VCaP (cell line): ENCODE results near the gene ATRN.

ENCODE experiments used
- H3K27ac ChIP-seq: fragments of 450-650 bp; 2 replicates; pipeline ENCODE4 v1.5.1; 2017
- TF ChIP-seq, protein P1 (sequence below): fragments of 450-650 bp; conservative IDR thresholded peaks from 2 replicates; pipeline ENCODE4 v1.5.1; 2017; ENCODE audit warnings: mild to moderate bottlenecking, moderate library complexity

ATRN gene

DNA sequence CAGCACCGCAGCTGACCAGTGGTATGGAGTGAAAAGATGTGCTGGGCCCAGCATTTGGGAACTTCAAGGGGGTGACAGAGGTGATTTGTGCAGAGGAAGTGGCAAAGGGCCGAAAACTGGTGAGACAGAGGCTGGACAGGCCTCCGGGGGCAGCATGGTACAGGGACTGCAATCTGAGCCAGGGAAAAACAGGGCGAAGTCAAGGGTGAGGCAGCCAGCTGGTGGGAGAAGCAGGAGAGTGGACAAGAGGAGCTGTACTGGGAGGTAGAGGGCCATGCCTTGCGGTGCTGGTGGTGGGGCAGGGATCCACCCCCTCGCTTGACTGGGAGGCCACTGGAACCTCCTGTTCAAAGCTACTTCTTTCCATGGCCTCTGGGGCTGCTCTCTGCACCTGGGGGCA is 199.7 kb downstream of the ATRN start:
- H3K27ac ChIP-seq: no peak overlapping the region
- TF ChIP-seq, protein P1, sequence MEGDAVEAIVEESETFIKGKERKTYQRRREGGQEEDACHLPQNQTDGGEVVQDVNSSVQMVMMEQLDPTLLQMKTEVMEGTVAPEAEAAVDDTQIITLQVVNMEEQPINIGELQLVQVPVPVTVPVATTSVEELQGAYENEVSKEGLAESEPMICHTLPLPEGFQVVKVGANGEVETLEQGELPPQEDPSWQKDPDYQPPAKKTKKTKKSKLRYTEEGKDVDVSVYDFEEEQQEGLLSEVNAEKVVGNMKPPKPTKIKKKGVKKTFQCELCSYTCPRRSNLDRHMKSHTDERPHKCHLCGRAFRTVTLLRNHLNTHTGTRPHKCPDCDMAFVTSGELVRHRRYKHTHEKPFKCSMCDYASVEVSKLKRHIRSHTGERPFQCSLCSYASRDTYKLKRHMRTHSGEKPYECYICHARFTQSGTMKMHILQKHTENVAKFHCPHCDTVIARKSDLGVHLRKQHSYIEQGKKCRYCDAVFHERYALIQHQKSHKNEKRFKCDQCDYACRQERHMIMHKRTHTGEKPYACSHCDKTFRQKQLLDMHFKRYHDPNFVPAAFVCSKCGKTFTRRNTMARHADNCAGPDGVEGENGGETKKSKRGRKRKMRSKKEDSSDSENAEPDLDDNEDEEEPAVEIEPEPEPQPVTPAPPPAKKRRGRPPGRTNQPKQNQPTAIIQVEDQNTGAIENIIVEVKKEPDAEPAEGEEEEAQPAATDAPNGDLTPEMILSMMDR: peak; percentile 66

DNA sequence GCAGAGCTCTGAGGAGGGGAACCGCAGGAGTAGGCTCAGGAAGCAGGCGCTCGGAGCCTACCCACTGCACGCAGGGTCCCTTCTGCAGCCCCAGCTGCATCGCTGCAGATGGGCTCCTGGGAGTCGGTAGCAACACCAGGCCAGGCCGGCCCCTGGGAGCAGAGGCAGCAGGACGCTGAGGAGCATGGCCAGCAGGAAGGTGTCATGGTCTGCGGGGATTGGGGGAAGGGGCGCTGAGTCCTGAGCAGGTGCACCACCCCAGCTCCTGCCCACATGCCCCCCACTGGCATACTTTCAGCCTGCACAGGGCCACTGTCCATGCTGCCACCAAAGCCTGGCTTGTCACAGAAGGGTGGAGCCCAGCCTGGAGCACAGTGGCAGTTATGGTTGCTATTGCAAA is 200.1 kb downstream of the ATRN start:
- no peak overlapping the region for H3K27ac ChIP-seq
- TF ChIP-seq, protein P1: no peak

DNA sequence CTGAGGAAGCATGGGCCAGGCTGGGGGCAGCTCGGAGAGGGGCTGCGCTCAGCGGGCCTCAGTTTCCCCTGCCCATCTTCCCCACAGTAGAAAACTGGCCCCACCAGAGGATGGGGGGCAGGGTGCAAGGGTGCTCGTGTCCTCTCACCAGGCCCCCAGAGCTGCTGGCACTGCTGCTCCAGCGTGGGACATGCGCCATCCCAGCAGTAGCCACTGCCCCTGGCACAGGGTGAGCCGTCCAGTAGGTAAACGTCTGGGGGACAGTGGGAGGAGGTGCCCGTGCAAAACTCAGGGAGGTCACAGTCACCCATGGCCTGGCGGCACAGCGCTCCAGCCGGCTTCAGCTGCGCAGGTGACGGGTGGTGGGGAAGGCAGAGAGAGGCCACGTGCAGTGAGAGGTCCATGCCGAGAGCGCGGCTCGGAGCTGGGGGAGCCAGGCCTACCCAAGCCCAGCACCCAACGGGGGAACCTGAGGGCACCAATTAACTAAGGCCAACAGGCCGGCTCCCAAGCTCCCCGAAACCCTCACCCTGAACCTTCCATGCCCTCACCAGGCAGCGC is 201.2 kb downstream of the ATRN start:
- TF ChIP-seq, protein P1: no peak
- H3K27ac ChIP-seq: no peak overlapping the region

DNA sequence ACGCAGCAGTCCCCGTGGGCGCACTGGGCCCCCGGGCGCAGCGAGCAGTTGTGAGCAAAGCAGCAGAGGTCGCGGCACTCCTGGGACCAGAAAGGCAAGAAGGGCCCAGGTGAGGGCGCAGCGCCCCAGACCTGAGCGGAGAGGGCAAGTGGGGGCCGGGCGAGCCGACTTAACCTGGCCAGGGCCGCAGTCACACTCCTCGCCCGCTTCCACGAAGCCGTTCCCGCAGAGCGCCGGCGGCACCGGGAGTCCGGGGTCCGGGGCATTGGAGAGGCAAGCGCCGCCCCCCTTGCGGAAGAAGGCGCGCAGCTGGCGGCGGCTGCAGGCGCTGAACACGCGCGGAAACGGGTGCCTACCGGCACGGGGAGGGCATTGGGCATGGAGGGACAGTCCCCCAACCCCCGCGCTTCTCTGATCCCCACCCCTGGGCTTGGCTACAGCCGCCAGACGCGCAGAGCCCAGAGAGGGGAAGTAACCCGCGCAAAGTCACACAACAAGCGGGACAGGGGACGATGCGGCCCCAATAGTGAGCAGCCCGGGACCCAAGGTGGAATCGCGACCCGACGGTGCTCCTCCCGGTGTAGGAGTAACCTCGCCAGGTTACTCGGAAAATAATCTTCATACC is 201.8 kb downstream of the ATRN start:
- TF ChIP-seq, protein P1: 0 out of 2 replicates have a peak, but pooled peaks have one; percentile 11
- no peak overlapping the region for H3K27ac ChIP-seq

DNA sequence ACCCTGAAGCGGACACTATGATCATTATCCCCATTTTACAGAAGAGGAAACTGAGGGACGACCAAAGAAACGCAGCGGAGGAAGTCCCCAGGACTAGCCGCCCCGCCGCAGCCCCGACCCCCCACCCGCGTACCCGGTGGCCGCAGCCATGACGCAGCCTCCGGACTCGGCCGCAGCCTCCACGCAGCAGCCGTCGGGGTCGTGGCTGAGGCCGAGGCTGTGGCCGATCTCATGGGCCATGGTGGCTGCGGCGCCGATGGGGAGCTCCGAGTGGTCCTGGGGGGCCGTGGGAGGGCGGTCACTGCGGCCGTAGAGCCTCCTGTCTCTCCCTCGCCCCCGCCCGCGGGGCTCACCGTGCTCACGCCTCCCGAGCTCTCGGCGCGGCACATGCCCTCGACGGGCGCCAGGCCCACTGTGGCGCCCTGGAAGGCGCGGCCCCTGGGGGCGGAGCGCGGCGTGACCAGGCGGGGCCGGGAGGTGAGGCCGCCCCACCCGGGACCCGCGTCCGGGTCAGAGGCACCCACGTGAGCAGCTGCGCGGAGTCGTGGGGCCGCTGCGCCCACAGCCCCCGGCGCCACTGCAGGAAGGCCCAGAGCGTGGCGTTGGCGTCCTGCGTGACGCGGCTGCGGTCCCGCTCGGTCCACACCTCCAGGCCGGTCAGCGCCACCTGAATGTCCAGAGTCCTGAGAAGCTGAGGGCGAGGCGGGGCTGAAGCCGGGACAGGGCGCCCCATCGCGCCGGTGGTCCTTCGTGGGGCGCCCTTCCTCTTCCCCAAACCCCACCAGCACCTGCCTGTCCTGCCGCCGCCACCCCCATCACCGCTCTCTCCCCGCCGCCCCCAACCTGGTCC is 202.6 kb downstream of the ATRN start:
- H3K27ac ChIP-seq: no peak overlapping the region
- TF ChIP-seq, protein P1: no peak

DNA sequence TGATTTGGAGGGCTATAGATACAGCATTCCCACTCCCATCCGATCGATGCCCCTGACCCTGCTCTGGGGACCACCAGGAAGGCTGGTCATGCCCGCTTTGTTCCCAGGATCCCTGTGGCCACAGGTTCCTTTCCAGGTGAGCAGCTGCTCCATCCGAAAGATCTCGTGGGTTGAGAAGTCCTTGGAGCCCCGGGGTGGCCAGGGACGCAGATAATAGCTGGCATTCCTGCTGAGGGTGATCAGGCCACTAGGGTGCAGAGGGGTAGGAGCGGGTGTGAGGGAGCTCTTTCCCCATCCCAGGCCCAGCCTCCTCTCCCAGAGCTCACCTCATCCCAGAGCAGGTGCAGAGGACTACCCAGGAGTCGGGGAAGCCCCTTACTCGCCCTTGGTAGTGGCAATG is 203.6 kb downstream of the ATRN start:
- TF ChIP-seq, protein P1: no peak
- H3K27ac ChIP-seq: no peak overlapping the region
